HUES48 (cell line): ENCODE results near the gene PLXND1.

ENCODE experiments used
- H3K27ac ChIP-seq: one replicate; pipeline ENCODE4 v1.7.0; 2013; ENCODE audit warnings: low read depth, low read length, inconsistent platforms
- H3K27me3 ChIP-seq: 2 replicates; pipeline ENCODE4 v1.6.1; 2013; ENCODE audit warnings: mild to moderate bottlenecking, low read length; ENCODE audit not compliant: control insufficient read depth, insufficient read depth
- H3K36me3 ChIP-seq: 2 replicates; pipeline ENCODE4 v1.6.1; 2013; ENCODE audit warnings: low read length; ENCODE audit not compliant: control insufficient read depth, insufficient read depth
- H3K4me1 ChIP-seq: 2 replicates; pipeline ENCODE4 v1.6.1; 2013; ENCODE audit warnings: mild to moderate bottlenecking, low read length; ENCODE audit not compliant: control insufficient read depth, insufficient read depth
- H3K4me3 ChIP-seq: 2 replicates; pipeline ENCODE4 v1.5.1; 2013; ENCODE audit warnings: mild to moderate bottlenecking, low read depth, low read length
- H3K9ac ChIP-seq: 2 replicates; pipeline ENCODE4 v1.6.1; 2013; ENCODE audit warnings: mild to moderate bottlenecking, low read depth, low read length, moderate library complexity
- H3K9me3 ChIP-seq: 2 replicates; pipeline ENCODE4 v1.6.1; 2013; ENCODE audit warnings: low read length; ENCODE audit not compliant: control insufficient read depth, insufficient read depth

PLXND1 gene

GRCh38 chr3:129507181-129507831 lies 99.2 kb downstream of the PLXND1 start:
- no peak overlapping the region for H3K9ac ChIP-seq
- H3K4me1 ChIP-seq: no peaks in the 10 kb centered on the region
- no peak overlapping the region for H3K27ac ChIP-seq
- H3K36me3 ChIP-seq: peaks cover 35% of the 10 kb centered on the region; the same call in 1 of the 2 replicates
- H3K27me3 ChIP-seq: no peaks in the 10 kb centered on the region
- H3K4me3 ChIP-seq: no peak overlapping the region
- no peaks in the 10 kb centered on the region for H3K9me3 ChIP-seq

GRCh38 chr3:129506231-129506742 lies 100.2 kb downstream of the PLXND1 start:
- Histone ChIP-seq H3K27ac (no peak overlapping the region), H3K4me3 (no peak overlapping the region), H3K9ac (no peak overlapping the region), H3K9me3 (no peaks in the 10 kb centered on the region), H3K27me3 (no peaks in the 10 kb centered on the region), H3K4me1 (no peaks in the 10 kb centered on the region), H3K36me3 (peaks cover 28% of the 10 kb centered on the region; the same call in 1 of the 2 replicates)

- Histone ChIP-seq H3K27me3 (no peaks in the 10 kb centered on the region), H3K27ac (no peak overlapping the region), H3K4me1 (no peaks in the 10 kb centered on the region), H3K36me3 (peaks cover 33% of the 10 kb centered on the region; the same call in 1 of the 2 replicates), H3K4me3 (no peak overlapping the region), H3K9ac (no peak overlapping the region), H3K9me3 (no peaks in the 10 kb centered on the region)
Observed at GRCh38 chr3:129505341-129505740, 101.1 kb downstream of the PLXND1 start.
